ENCODE measurements around the gene SCYL1.
A peak's percentile ranks its signal among the peaks of the same experiment; 100 is the strongest.

SCYL1 gene

GRCh38 chr11:65571420-65571819 is 46.5 kb downstream of the SCYL1 start:
- Histone ChIP-seq H3K4me2 (ENCODE audit: insufficient read depth, low read length) (peak overlapping the region; percentile 98), H3K9ac (ENCODE audit: low read depth, low read length) (peak overlapping the region; percentile 92), H3K9me3 (ENCODE audit: insufficient read depth, low read length, severe bottlenecking) (no peaks in the 10 kb centered on the region), H3K79me2 (ENCODE audit: insufficient read depth, low read length) (peaks cover 69% of the 10 kb centered on the region), H3K36me3 (ENCODE audit: insufficient read depth, low read length) (peaks cover 27% of the 10 kb centered on the region), H3K4me3 (ENCODE audit: low read depth in 1 of 2, low read length in 2 of 2) (peak overlapping the region; percentile 84; a peak in 3 of 4 replicates), H4K20me1 (ENCODE audit: insufficient read depth, low read length) (peaks cover 39% of the 10 kb centered on the region), H3K27me3 (ENCODE audit: insufficient read depth, low read length, poor library complexity) (no peaks in the 10 kb centered on the region), H3K4me1 (ENCODE audit: insufficient read depth, low read length) (peaks cover 73% of the 10 kb centered on the region), H3K27ac (ENCODE audit: low read length) (peak overlapping the region; percentile 77), H2AFZ (ENCODE audit: low read depth, low read length) (no peak overlapping the region)
- DNase-seq (no peak), ATAC-seq (ENCODE audit: insufficient read depth, low read depth) (no peak)
- TF ChIP-seq CTCF (IDR thresholded peaks at IDR 0.05; ENCODE audit: borderline replicate concordance, extremely low read depth, low read length, poor library complexity, severe bottlenecking) (no peak), EZH2 (IDR thresholded peaks at IDR 0.05; ENCODE audit: borderline replicate concordance, low read depth, low read length, severe bottlenecking) (no peak)

GRCh38 chr11:65571940-65572339 is 47.1 kb downstream of the SCYL1 start:
- Histone ChIP-seq H3K27ac (ENCODE audit: low read length) (peak overlapping the region; percentile 53), H3K4me1 (ENCODE audit: insufficient read depth, low read length) (peaks cover 73% of the 10 kb centered on the region)
- TF ChIP-seq EZH2 (IDR thresholded peaks at IDR 0.05; ENCODE audit: borderline replicate concordance, low read depth, low read length, severe bottlenecking) (no peak), CTCF (IDR thresholded peaks at IDR 0.05; ENCODE audit: borderline replicate concordance, extremely low read depth, low read length, poor library complexity, severe bottlenecking) (peak; percentile 45)

GRCh38 chr11:65572356-65573051 is 47.6 kb downstream of the SCYL1 start, which contains the start of gene FAM89B:
TSS of gene FAM89B (plus strand) at chr11:65572538. CDS start at chr11:65572670, 132 bp downstream.
- H3K9me3 ChIP-seq (ENCODE audit: insufficient read depth, low read length, severe bottlenecking): no peaks in the 10 kb centered on the region
- H2AFZ ChIP-seq (ENCODE audit: low read depth, low read length): 0 out of 2 replicates have a peak within 1 kb of the TSS, but pooled peaks have one; percentile 27
- TF ChIP-seq EZH2 (IDR thresholded peaks at IDR 0.05; ENCODE audit: borderline replicate concordance, low read depth, low read length, severe bottlenecking): no peak
- TF ChIP-seq CTCF (IDR thresholded peaks at IDR 0.05; ENCODE audit: borderline replicate concordance, extremely low read depth, low read length, poor library complexity, severe bottlenecking): no peak
- H3K4me1 ChIP-seq (ENCODE audit: insufficient read depth, low read length): peaks cover 79% of the 10 kb centered on the region
- ATAC-seq (ENCODE audit: insufficient read depth, low read depth) (peak; percentile 31), DNase-seq (peak; percentile 94)
- H3K4me2 ChIP-seq (ENCODE audit: insufficient read depth, low read length): peak within 1 kb of the TSS; percentile 98
- H3K9ac ChIP-seq (ENCODE audit: low read depth, low read length): peak within 1 kb of the TSS; percentile 92
- no peaks in the 10 kb centered on the region for H3K27me3 ChIP-seq (ENCODE audit: insufficient read depth, low read length, poor library complexity)
- peaks cover 22% of the 10 kb centered on the region for H3K36me3 ChIP-seq (ENCODE audit: insufficient read depth, low read length)
- peak within 1 kb of the TSS; percentile 65 for H3K27ac ChIP-seq (ENCODE audit: low read length)
- H4K20me1 ChIP-seq (ENCODE audit: insufficient read depth, low read length): peaks cover 39% of the 10 kb centered on the region
- peak within 1 kb of the TSS; percentile 84; a peak in 3 of 4 replicates for H3K4me3 ChIP-seq (ENCODE audit: low read depth in 1 of 2, low read length in 2 of 2)
- H3K79me2 ChIP-seq (ENCODE audit: insufficient read depth, low read length): peaks cover 75% of the 10 kb centered on the region

More at GRCh38 chr11:65571940-65572339, 47.1 kb downstream of the SCYL1 start:
- DNase-seq: no peak
- no peaks in the 10 kb centered on the region for H3K27me3 ChIP-seq (ENCODE audit: insufficient read depth, low read length, poor library complexity)
- peaks cover 39% of the 10 kb centered on the region for H4K20me1 ChIP-seq (ENCODE audit: insufficient read depth, low read length)
- ATAC-seq (ENCODE audit: insufficient read depth, low read depth): no peak
- H2AFZ ChIP-seq (ENCODE audit: low read depth, low read length): no peak overlapping the region
- peaks cover 22% of the 10 kb centered on the region for H3K36me3 ChIP-seq (ENCODE audit: insufficient read depth, low read length)
- peak overlapping the region in 1 of 2 experiments; percentile 84; a peak in 3 of 4 replicates for H3K4me3 ChIP-seq (ENCODE audit: low read depth in 1 of 2, low read length in 2 of 2)
- H3K9me3 ChIP-seq (ENCODE audit: insufficient read depth, low read length, severe bottlenecking): no peaks in the 10 kb centered on the region
- H3K79me2 ChIP-seq (ENCODE audit: insufficient read depth, low read length): peaks cover 70% of the 10 kb centered on the region
- H3K9ac ChIP-seq (ENCODE audit: low read depth, low read length): peak overlapping the region; percentile 92
- peak overlapping the region; percentile 98 for H3K4me2 ChIP-seq (ENCODE audit: insufficient read depth, low read length)
